Epithelial cell of proximal tubule (primary cell): ENCODE measurements around the gene ZNF836. TPM values are rescaled to one million over a fixed set of nuclear protein-coding genes. Genes with fewer than 3 reads are reported as not detected.
A peak's percentile ranks its signal among the peaks of the same experiment; 100 is the strongest.

ENCODE experiments used
- DNase-seq: peaks from one replicate; pipeline ENCODE4 v3.0.0-alpha.2; 2011; ENCODE audit warnings: low read depth
- H3K4me3 ChIP-seq: 2 replicates; pipeline ENCODE4 v1.5.1; 2011; ENCODE audit warnings: low read depth, mild to moderate bottlenecking, low read length
- total RNA-seq: library from RNA; depleted of rRNA; stranded (reverse); fragments of >200 nt; gene quantifications from 2 replicates; pipeline ENCODE4 v1.2.3, GENCODE V29; 2015
- TF ChIP-seq, protein P1 (sequence below): conservative IDR thresholded peaks from 2 replicates; pipeline ENCODE4 v1.5.1; 2012; ENCODE audit warnings: low read depth, mild to moderate bottlenecking, low read length

The ZNF836 gene
- total RNA-seq, 1 donor from 2014 or later: 6.8 TPM

DNA sequence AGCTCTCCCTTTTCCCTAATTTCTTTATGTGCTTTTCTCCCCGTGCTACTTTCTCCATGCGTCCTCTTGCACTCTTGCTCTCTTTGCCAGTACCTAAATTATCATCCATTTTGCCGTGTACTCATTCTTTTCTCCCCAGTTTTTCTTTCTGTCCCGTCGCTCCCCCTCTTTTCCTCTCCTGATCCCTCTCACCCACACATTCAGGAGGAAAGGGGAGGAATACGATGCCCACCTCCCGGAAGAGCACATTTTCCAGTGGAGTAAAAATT, 32.5 kb downstream of the ZNF836 start:
- TF ChIP-seq, protein P1, sequence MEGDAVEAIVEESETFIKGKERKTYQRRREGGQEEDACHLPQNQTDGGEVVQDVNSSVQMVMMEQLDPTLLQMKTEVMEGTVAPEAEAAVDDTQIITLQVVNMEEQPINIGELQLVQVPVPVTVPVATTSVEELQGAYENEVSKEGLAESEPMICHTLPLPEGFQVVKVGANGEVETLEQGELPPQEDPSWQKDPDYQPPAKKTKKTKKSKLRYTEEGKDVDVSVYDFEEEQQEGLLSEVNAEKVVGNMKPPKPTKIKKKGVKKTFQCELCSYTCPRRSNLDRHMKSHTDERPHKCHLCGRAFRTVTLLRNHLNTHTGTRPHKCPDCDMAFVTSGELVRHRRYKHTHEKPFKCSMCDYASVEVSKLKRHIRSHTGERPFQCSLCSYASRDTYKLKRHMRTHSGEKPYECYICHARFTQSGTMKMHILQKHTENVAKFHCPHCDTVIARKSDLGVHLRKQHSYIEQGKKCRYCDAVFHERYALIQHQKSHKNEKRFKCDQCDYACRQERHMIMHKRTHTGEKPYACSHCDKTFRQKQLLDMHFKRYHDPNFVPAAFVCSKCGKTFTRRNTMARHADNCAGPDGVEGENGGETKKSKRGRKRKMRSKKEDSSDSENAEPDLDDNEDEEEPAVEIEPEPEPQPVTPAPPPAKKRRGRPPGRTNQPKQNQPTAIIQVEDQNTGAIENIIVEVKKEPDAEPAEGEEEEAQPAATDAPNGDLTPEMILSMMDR: no peak
- H3K4me3 ChIP-seq: peak overlapping the region; percentile 97
- DNase-seq: no peak

DNA sequence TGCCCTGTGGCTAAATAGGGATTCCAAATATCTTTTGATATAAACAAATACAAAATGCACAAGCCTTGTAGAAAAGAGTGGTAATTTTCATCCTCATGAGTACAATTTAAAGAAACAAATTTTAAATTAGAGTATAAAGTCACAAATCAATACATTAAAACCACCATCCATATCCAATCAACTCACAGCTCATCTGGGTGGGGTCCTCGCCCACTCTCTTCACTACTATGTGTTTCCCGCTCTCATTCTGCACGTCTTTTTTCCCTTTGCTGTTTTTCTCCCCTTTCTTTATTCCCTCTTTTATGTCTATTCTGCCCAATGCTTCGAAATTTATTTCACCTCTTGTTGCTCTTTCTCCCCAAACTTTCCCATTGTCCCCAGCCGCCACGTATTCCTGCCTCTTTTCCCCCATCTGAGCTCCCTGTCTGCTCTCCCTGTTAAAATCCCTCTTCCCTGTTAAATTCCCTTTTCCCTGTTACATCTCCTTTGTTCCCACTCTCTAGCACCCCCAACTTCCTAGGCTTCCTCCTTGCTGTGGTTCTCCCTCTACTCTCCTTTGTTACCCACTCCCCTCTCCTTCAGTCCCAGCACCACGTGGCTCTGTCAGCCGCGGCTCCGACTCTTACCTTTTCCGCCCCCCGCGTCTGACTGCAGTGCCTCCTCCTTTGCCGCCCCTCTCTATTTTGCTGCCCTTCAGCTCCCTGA, 33.0 kb downstream of the ZNF836 start:
- no peak for DNase-seq
- TF ChIP-seq, protein P1: no peak
- peak overlapping the region; percentile 97 for H3K4me3 ChIP-seq

DNA sequence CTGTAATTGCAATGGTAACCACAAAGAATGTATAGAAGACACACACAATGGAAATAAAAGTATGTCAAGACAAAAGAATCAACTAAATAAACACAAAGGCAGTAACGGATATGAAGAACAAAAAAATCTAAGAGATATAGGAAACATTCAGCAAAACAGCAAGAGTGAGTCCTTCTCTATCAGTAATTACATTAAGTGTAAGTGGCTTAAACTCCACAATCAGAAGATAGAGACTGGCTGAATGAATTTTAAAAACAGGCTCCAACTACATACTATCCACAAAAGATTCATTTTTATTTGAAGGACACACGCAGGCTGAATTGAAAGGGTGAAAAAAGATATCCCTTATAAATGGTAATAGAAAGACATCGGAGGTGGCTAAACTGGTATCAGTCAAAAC, 51.1 kb downstream of the ZNF836 start:
- TF ChIP-seq, protein P1: no peak
- H3K4me3 ChIP-seq: no peak overlapping the region
- DNase-seq: no peak

DNA sequence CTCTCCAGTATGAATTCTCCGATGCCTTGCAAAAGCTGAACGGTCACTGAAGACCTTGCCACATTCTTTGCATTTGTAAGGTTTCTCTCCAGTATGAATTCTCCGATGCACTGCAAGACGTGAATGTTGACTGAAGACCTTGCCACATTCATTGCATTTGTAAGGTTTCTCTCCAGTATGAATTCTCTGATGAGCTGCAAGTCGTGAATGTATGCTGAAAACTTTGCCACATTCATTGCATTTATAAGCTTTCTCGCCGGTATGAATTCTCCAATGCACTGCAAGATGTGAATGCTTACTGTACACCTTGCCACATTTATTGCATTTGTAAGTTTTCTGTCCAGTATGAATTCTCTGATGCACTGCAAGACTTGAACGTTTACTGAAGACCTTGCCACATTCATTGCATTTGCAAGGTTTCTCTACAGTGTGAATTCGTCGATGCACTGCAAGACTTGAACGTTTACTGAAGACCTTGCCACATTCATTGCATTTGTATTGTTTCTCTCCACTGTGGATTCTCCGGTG, 55.8 kb downstream of the ZNF836 start:
- H3K4me3 ChIP-seq: no peak overlapping the region
- DNase-seq: no peak
- TF ChIP-seq, protein P1: no peak

DNA sequence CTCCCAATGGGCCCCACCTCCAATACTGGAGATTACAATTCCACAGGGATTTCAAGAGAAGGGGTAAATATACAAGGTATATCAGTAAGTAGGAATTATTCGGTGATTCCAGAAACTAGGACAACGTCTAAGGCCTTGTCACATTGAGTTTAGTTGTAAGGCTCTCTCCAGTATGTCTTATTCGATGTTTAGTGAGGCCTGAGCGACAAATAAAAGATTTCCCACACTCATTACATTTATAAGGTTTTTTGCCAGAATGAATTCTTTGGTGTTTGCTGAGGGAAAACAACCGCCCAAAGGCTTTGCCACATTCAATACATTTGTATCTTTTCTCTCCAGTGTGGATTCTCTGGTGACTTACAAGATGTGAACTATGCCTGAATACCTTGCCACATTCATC, 56.7 kb downstream of the ZNF836 start:
- H3K4me3 ChIP-seq: no peak overlapping the region
- no peak for DNase-seq
- TF ChIP-seq, protein P1: no peak

DNA sequence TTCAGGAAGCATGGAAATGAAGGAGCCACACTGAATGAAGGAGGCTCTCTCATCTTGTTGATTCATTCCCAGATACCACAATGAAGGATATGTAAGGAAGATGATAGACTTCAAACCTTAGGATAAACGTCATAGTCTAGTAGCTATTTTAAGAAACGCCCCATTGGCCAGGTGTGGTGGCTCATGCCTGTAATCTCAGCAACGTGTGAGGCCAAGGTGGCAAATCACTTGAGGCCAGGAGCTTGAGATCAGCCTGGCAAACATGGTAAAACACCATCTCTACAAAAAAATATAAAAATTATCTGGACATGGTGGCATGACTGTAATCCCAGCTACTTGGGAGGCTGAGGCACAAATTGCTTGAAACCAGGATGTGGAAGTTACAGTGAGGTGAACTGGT, 58.8 kb downstream of the ZNF836 start:
- TF ChIP-seq, protein P1: no peak
- no peak for DNase-seq
- H3K4me3 ChIP-seq: no peak overlapping the region

DNA sequence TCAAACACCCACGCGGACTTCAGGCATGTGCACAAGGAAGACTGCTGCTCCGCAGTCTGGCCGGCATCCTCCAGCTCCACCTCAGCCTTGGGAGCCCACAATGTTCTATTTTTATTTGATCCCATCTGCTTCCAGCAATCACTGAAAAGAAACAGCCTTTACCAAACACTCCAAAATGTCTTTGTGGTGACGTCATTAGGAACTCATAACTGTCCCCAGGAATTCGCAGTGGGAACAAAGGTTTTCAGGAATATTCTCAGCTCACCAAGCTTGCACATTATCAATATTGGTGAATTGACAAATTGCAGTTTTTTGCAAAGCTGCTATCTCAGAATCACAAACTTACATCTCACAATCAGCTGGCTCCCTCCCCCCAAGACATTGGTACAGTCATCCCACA, 60.6 kb downstream of the ZNF836 start:
- DNase-seq: no peak
- TF ChIP-seq, protein P1: no peak
- H3K4me3 ChIP-seq: no peak overlapping the region
